Stimulated activated CD8-positive, alpha-beta memory T cell treated with anti-CD3 and anti-CD28 coated beads, Interleukin-7, amount 100 ng/mL, for 4 hours (primary cell): ENCODE measurements around the gene GAK.

Experiments used
- DNase-seq, 2 donors: peaks; one replicate each; pipeline ENCODE4 v3.0.0-alpha.2; 2020; ENCODE audit warnings: low read depth in 2 of 2

The GAK gene

DNA sequence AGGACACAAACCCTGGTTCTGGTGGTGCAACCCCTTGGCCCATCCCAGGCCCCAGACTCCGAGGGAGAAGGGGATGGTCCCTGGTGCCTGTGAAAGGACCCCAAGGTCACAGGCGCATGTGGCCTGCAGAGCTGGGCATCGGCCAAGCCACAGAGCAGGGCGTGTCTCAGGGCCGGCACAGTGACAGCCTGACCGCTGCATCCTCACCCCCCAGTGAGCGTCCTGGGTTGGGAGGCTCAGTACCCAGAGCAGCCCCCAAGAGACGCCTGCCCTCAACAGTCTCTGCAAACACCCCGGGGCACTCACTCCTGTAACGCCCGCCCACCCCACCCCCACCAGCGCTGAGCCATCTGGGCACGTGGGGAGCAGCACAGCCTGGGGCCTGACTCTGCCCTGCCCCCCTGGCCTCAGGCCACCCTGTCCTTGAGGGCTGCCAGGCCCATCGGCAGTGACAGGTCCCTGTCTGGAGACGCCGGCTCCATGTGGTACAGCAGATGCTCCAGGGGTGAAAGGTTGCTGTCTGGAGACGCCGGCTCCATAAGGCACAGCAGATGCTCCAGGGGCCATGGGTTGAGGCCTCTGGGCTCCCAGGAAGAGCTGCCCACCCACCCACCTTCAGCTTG lies 81.7 kb downstream of the GAK start:
- no peak for DNase-seq

DNA sequence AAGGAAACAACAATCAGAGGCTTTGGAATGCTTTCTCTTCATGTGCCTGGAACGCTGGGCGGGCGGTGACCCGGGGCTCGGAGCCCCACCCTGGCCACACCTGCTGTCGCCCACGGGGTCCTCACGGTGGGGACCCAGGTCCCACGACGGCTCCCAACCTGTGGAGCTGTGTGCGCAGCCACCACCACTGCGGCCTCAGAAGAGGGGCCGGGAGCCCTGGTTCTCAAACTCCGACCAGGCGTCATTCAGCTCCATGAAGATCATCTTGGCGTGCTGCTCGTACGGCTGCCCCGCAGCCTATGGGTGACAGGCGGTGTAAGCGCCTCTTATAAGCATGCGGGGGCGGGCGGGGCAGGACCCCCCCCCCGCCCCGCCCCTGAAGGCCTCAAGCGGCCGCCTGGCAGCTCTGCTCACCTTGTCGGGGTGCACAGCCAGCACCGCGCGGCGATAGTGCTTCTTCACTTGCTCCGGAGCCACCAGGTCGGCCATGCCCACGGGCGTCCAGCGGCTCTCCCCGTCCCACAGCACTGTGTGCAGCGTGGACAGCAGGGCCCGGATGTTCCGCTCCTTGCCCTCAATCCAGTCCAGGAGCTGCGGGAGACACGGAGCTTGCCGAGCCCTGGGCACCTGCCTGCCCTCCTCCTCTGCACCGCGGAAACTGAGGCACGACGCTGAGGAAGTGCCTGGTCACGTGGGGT lies 82.5 kb downstream of the GAK start:
- no peak for DNase-seq

DNA sequence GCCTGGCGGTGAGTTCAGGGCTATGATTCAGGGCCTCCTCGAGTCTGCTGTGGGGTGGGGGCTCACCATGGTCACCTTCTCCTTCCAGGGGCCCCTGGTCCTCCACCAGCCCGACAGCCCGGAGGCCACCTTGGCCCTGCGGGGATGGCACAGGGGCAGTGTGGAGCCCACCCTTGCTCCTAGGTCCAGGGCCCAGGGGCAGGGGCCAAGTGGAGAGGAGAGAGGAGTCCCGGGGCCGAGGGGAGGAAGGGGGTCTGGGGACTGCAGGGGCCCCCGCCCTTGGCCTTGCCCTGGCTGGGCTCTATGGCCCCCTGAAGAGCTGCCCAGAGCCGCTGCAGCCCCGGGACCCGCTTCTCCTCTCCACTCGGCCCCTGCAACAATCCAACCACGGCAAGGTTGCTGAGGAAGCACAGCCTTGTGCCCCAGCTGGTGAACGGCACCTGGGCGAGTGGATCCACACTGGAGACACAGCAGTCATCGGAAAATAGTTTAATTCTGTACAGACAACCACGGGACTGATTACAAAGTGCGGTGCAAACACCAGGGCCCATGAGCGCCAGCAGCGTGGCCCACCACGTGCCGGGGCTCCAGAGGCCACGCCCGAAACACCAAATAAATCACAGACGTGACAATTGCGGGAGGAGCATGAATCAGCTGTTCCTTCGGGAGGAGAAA lies 83.2 kb downstream of the GAK start:
- no peak for DNase-seq

DNA sequence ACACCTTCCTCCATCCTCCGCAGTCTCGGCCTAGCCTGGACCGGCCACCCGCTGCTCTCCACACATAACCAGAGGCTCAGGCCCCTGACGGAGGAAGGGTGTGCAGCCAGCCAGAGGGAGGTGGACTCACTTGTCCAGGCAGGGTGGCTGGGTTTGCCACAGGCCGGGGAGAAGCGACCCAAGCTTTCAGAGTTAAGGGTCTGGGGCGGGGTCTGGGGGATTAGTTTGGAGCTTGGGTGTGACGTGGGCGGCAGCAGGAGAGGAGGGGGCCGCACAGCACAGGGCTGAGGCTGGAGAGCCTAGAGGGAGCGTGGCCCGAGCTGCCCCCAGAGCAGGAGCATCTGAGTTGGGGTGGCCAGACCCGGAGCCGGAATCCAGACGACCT lies 83.8 kb downstream of the GAK start:
- DNase-seq, result no peak

DNA sequence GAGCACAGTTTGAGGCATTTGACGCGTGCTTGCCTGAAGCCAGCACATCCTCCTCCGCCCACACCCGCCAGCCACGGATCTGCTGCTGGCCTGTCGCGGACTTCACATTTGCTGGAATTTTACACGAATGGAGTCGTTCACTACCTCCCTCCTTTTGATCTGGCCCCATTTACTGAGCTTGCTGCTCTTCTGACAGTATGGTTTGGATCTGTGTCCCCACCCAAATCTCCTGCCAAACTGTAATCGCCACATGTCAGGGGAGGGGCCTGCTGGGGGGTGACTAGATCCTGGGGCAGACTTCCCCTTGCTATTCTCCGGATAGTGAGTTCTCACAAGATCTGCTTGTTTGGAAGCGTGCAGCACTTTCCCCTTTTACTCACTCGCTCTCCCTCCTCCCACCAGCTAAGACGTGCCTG lies 86.3 kb downstream of the GAK start:
- no peak for DNase-seq

DNA sequence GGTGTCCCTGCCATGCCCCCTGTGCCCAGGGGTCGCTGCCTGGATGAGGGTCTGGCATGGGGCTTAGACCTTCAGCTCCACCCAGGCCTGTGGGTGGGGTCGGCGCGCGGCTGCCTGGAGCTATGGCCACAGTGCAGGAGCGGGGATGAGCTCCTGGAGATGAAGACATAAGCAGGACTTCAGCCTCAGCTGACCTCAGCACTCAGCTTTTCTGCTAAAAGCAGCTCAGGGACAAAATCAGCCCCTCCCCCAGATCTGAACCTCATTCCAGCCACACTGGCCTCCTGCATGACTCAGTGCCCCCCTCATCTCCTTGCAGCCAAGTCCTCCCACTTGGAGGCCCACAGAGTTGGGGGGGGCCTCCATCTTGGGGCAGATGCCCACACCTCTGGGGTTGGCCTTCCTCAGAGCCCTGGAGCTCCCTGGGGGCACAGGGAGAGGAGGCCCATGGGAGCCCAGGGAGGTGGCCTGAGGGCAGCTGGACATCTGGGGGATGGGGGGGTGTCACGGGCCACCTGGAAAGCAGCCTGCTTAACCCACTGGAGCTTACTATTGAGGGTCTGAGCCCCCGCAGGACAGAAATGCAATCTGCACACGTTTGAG lies 86.8 kb downstream of the GAK start:
- DNase-seq, result no peak

DNA sequence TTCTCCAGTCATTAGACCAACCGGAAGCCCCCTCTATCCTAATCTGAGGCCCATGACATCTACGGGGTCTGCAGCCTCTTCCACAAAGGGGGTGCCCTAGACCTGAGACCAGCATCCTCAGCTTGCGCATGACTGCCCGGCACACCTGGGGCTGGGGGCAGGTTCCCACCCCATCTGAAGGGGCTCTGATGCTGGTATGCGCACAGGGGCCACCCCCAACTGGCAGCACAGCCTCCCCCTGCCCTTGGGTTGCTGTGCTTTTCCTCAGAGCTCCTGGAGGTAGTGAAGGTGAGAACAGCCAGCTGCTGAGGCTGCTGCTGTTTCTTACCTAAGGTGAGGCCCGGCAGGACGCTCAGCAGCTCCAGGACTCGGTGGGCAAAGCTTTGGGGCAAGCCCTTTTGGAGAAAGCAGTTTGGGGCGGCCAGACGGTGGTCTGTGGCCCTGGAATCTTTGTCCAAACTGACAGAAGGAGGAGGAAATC lies 87.3 kb downstream of the GAK start:
- DNase-seq, result no peak

DNA sequence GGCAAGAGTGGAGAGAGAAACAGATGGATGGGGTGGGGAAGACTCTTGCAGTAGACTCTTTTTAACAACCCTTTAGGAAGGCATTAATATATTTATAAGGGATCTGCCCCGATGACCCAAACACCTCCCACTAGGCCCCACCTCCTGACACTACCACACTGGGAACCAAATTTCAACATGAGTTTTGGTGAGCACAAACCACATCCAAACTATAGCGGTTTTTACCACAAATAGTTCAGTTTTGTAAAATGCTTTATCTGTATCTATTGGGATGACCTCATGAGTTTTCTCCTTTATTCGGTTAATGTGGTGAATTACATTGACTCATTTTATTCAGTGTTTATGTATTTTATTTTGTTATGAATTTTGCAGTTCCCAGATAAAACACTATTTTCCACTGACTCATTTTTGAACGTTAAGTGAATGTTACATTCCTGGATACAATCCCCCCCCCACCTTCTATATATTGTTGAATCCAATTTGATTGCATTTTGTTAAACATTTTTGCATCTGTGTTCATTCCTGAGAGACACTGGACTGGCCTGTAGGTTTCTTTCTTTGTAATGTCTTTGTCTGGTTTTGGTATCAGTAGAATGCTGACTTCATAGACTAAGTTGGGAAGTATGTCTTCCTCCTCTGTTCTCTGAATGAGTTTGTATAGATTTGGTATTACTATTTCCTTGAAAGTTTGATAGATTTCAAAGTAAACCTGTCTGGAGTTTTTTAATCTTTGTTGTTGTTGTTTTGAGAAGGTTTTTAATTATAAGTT lies 92.3 kb downstream of the GAK start:
- no peak for DNase-seq

DNA sequence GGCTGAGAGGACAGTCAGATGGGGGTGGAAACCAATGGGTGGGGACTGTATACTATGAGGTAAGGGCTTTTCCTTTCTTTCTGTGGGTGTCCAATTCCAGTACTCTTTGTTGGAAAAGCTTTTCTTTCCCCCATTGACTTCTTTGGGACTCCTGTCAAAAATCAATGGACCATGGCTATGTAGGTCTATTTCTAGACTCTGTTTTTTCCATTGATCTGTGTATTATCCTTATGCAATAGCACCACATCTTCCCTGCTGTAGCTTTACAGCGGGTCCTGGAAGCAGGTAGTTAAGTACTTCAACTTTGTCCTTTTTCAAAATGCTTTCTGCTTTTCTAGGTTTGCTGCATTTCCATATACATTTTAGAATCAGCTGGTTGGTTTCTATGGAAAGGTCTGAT lies 94.3 kb downstream of the GAK start:
- DNase-seq, result no peak

DNA sequence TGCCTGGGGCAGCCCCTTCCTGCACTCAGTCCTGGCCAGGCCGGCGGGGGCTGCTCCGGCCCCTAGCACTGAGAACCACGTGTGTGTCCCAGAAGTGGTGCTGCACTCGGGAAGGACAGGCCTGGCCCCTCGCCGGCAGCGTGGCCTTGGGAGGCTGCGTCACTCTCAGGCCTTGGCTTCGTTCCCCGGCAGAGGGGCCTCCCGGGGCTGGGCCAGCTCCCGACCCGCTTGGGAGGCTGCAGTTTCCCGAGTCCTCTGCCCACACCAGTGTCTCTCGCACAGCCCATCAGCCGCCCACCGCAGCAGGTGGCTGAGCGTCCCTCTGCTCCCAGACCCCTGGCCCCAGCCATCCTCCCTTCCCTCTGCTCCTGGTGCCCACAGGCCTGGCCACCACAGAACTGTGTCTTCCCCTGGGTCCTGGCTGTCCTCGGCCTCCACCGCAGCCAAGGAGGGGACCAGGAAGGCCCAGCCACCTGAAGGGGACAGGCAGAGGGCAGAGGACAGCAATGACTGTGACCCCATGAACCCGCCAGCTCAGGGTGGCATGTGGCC lies 95.3 kb downstream of the GAK start:
- no peak for DNase-seq

DNA sequence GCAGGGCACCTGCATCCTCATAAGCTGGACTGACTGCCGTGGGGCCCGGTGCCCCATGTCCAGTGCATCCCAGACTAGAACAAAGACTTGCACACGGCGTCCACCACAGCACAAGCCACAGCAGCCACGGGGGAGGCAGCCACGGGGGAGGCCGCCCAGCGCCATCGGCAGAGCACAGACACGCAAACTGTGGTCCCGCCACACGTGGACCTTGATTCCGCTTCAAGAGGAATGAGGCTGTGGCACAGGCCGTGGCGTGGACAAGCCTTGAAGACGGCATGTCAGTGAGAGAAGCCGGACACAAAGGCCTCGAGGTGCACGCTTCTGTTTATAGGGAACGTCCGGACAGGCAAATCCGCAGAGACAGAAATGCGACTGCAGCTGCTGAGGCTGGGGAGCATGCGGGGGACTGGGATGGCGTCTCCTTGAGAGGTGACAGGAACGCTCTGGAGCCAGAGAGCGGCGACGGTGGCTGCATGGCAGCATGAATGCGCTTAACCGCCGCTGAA lies 96.1 kb downstream of the GAK start:
- no peak for DNase-seq

DNA sequence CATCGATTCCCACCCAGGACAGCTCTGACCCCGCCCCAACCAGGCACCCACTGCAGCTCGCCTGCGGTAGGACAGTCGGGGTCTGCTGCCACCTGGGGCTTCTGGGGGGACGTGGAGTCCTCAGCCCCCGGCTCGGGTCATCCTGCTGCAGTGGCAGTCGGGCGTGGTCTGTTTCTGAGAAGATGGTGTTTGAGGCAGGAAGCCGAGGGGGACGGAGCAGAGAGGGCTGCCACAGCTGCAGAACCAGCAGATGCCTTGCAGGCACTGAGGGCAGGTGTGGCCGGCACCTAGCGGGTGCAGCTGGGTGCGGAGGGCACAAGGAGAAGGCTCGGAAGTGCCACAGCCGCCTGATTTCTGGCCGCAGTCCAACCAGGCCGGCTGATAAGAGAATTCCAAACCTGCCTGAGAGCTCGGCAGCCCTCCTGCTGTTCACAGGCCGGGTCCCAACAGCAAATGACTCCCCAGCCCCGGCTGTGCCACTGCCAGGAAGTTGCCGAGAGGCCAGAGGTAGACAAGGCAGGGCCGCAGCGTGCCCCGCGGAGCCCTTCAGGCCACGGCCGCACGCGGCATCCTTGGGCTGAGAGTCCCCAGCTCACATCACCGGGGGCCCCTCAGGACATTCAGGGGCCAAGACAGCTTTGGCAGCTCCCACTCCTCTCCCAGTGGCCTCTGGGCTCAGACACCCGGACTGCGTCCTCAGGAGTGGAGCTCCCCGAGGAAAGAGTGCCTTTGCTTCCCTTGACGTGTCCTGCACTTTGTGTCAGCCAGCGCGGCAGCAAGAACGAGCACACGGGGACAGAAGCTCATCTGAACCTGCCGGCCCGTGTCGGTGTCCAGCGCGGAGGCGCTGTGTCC lies 96.7 kb downstream of the GAK start:
- no peak for DNase-seq

DNA sequence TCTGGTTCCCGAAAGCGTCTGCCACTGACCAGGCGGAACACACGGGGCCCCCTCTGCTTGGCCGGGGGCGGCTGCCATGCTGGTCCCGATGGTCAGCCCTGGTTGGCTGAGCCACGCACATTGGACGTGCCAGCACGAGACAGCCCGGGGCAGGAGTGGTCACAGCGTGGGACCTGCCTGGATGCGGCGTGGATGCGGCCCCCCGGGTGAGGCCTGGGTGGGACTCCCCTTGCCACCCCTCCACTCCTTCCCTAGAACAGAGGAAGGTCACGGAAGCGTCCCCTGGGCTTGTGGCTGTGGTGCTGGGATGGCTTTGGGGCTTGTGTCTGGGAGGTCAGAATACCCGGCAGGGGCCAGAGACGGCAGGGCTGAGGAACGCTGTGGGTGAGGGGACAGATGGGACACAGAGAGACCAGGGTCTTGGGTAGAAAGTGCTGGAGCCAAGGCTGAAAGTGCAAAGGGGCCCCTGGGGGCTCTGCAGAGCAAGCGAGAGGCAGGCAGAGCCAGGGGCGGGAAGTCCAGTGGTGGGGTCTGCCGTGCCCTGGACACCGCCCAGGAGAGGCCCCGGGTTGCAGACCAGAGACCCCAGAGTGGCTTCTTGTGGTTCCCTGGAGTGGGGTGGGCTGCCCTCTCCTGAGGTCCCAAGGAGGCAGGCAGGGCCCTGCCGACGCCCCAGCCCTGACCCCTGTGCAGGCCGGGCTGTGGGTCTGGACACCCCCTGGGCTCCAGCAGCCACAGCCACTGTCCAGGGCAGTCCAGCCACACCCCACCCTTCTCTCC lies 97.6 kb downstream of the GAK start:
- no peak for DNase-seq

DNA sequence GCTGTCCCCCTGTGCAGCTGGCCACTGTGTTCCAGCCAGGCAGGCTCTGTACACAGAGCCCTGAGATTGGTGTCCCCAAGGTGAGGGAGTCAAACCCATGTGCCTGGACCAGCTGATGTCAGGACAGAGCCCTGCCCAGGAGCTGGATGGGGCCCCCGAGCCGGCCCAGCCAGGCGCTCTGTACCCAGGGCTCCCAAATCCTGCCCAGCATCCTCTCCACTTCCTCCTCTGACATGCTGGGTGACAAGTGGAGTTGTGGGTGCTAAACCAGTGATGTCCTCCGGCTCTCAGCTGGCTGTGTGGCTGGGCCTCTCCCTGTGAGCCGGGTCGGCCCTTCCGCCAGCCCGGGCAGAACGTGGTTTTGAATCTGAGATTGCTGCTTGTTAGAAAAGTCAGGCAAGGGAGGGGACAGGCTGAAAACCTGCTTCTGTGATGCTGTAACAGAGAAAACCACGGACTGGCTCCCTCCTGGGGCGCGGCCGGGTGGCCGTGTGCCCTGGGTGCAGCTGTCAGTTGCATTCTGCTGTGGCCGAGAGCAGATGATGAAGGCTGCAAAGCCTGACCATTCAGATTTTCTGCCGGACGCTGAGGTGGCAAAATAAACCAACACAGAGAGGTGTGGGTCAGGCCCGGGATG lies 98.3 kb downstream of the GAK start:
- no peak for DNase-seq

DNA sequence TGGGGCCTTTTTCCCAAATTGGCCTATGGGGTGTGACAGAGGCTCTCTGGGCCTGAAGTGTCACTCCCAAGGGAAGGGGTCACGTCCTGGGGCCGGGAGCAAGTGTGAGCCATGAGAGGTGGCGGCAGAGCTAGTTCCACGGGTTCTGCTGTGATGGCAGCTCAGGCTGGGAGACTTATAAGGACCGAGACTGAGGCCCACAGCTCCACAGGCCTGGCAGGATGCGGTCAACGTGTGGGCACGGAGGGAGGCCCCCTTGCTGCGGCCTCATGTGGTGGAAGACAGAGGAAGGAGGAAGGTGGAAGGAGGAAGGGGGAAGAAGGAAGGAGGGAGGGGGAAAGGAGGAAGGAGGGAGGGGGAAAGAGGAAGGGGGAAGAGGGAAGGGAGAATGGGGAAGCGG lies 99.0 kb downstream of the GAK start:
- no peak for DNase-seq

DNA sequence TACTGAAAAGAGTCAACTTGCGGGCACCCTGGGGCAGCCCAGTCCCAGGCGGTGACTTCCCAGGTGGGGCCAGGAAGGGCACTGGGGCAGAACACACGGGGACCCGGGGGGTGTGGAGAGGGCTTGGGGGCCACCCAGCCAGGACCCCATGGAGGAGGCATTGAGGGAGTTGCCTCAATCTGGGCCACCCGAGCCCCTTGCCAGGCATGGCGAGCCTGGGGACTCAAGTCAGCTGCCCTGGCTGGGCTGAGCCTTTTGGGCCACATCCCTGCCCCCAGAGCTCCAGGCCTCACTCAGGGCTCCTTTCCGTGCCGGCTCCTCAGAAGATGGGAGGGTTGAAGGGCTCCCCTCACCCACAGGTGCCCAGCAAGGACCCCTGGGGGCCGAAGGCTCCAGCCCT lies 99.6 kb downstream of the GAK start:
- DNase-seq, result no peak

DNA sequence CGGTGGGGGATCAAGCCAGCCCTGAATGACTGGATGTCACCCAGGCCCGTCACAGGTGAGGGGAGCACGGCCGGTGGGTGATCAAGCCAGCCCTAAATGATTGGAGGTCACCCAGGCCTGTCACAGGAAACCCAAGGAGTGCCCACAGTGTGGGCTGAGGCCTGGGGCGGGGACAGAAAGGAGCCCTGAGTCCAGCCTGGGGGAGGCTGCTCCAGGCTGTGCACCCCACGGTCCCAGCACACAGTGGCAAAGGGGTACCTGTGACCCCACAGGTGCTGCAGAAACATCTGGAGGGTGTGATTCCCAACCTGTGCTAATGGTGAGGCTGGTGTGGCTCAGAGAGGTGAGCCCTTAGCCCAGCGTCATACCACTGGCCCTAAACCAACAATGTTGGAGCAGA lies 100.0 kb downstream of the GAK start:
- DNase-seq, result no peak

DNA sequence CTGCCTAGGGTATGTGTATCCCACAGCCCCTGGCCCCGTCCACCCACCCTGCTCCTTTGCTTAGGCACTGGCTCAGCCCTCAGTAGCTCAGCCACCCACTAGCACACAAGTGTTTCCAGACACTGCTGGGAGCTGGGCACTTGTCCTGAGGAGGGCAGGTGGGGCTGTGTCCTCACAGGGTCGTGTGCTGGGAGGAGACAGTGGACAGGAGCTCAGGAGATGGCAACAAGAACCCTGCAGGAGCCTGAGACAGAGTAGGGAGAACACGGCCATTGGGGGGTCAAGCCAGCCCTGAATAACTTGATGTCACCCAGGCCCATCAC lies 100.7 kb downstream of the GAK start:
- no peak for DNase-seq
